IMR-90 (cell line): ENCODE measurements around the gene RPS24. TPM values are rescaled to one million over a fixed set of nuclear protein-coding genes. Genes with fewer than 3 reads are reported as not detected.

Experiments used
- ATAC-seq: fragments of 200-7000 bp; cut with Tn5 transposase; 2 replicates; pipeline ENCODE4 v1.9.1; 2020; ENCODE audit warnings: low read depth, mild to moderate bottlenecking, moderate library complexity
- BruUV-seq: library from RNA; stranded (reverse); fragments of 400-500 nt; replicated peaks from 2 replicates; lab custom pipeline; 2021; lab: Mats Ljungman, UMichigan
- CTCF ChIA-PET: fragments of 300-600 bp; formaldehyde crosslinking; extraction: SDS; loops from one replicate; lab custom pipeline; 2021; ENCODE audit warnings: antibody characterized with exemption; lab: Yijun Ruan, JAX
- POLR2A ChIA-PET: fragments of 300-600 bp; sonication (Branson Sonifier 250); formaldehyde crosslinking; loops from one replicate; lab custom pipeline; 2022; ENCODE audit warnings: antibody characterized with exemption; ENCODE audit not compliant: unreplicated experiment; lab: Charles Lee
- DNase-seq: peaks from one replicate; pipeline ENCODE4 v3.0.0; 2013
- H2AFZ ChIP-seq: replicated peaks from 2 replicates; pipeline ENCODE3; 2013; ENCODE audit warnings: low read length, mild to moderate bottlenecking; ENCODE audit not compliant: poor library complexity
- H2AK5ac ChIP-seq: 2 replicates; pipeline ENCODE4 v1.6.1; 2013; ENCODE audit warnings: low read depth, low read length, inconsistent platforms
- H2AK9ac ChIP-seq: replicated peaks from 2 replicates; pipeline ENCODE3; 2013; ENCODE audit warnings: mild to moderate bottlenecking, low read depth, low read length, moderate library complexity; ENCODE audit not compliant: poor library complexity
- H2BK120ac ChIP-seq: 2 replicates; pipeline ENCODE4 v1.6.1; 2013; ENCODE audit warnings: low read depth, low read length, inconsistent platforms
- H2BK15ac ChIP-seq: 3 replicates; pipeline ENCODE4 v1.6.1; 2013; ENCODE audit warnings: low read depth, low read length, inconsistent platforms
- H2BK20ac ChIP-seq: 2 replicates; pipeline ENCODE4 v1.6.1; 2013; ENCODE audit warnings: low read depth, mild to moderate bottlenecking, inconsistent platforms, low read length, moderate library complexity
- H2BK5ac ChIP-seq: 2 replicates; pipeline ENCODE4 v1.6.1; 2013; ENCODE audit warnings: mild to moderate bottlenecking, low read depth, low read length, inconsistent platforms; ENCODE audit not compliant: poor library complexity, severe bottlenecking
- H3K14ac ChIP-seq: replicated peaks from 2 replicates; pipeline ENCODE4 v1.6.1; 2013; ENCODE audit warnings: low read depth, low read length, inconsistent platforms
- H3K18ac ChIP-seq: 2 replicates; pipeline ENCODE4 v1.6.1; 2013; ENCODE audit warnings: low read depth, low read length, control low read depth
- H3K23ac ChIP-seq: 2 replicates; pipeline ENCODE4 v1.6.1; 2013; ENCODE audit warnings: low read depth, low read length, inconsistent platforms
- H3K27ac ChIP-seq: 2 replicates; pipeline ENCODE4 v1.5.1; 2013; ENCODE audit warnings: mild to moderate bottlenecking, control low read depth, low read length; ENCODE audit not compliant: insufficient read depth
- H3K27me3 ChIP-seq: 2 replicates; pipeline ENCODE4 v1.6.1; 2013; ENCODE audit warnings: low read length; ENCODE audit not compliant: control insufficient read depth, insufficient read depth
- H3K36me3 ChIP-seq: 2 replicates; pipeline ENCODE4 v1.6.1; 2013; ENCODE audit warnings: low read length, mixed read lengths; ENCODE audit not compliant: control insufficient read depth, insufficient read depth
- H3K4ac ChIP-seq: 2 replicates; pipeline ENCODE4 v1.6.1; 2013; ENCODE audit warnings: low read depth, low read length, inconsistent platforms
- H3K4me1 ChIP-seq: 2 replicates; pipeline ENCODE4 v1.6.1; 2013; ENCODE audit warnings: low read length, mixed read lengths; ENCODE audit not compliant: control insufficient read depth, insufficient read depth
- H3K4me2 ChIP-seq: 2 replicates; pipeline ENCODE4 v1.6.1; 2013; ENCODE audit warnings: low read depth, mild to moderate bottlenecking, control low read depth, low read length, moderate library complexity
- H3K4me3 ChIP-seq: 2 replicates; pipeline ENCODE4 v1.5.1; 2013; ENCODE audit warnings: low read depth, mild to moderate bottlenecking, control low read depth, low read length, moderate library complexity; ENCODE audit not compliant: insufficient read depth
- H3K56ac ChIP-seq: 2 replicates; pipeline ENCODE4 v1.6.1; 2013; ENCODE audit warnings: low read length, inconsistent platforms; ENCODE audit not compliant: insufficient read depth; ENCODE audit errors: extremely low read depth
- H3K79me1 ChIP-seq, 2 experiments: 2 replicates each; pipeline ENCODE4 v1.6.1; 2013; ENCODE audit warnings: low read length in 2 of 2, inconsistent platforms in 1 of 2, low read depth in 1 of 2
- H3K9ac ChIP-seq: 2 replicates; pipeline ENCODE4 v1.6.1; 2013; ENCODE audit warnings: low read depth, low read length, control low read depth
- H3K9me1 ChIP-seq: 2 replicates; pipeline ENCODE4 v1.6.1; 2013; ENCODE audit warnings: low read length, inconsistent platforms; ENCODE audit not compliant: insufficient read depth
- H3K9me3 ChIP-seq: 2 replicates; pipeline ENCODE4 v1.6.1; 2013; ENCODE audit warnings: low read length; ENCODE audit not compliant: control insufficient read depth, insufficient read depth
- H4K20me1 ChIP-seq: 2 replicates; pipeline ENCODE4 v1.6.1; 2013; ENCODE audit warnings: low read length, inconsistent platforms; ENCODE audit not compliant: insufficient read depth
- H4K5ac ChIP-seq: 2 replicates; pipeline ENCODE4 v1.6.1; 2013; ENCODE audit warnings: mild to moderate bottlenecking, low read depth, low read length, control low read depth
- H4K8ac ChIP-seq, 2 experiments: 2 replicates each; pipeline ENCODE4 v1.6.1; 2013; ENCODE audit warnings: low read depth in 2 of 2, low read length in 2 of 2, control low read depth in 1 of 2, inconsistent platforms in 1 of 2
- H4K91ac ChIP-seq: 2 replicates; pipeline ENCODE4 v1.6.1; 2013; ENCODE audit warnings: low read depth, low read length, inconsistent platforms; ENCODE audit not compliant: insufficient read depth
- BHLHE40 ChIP-seq: fragments of 150-350 bp; IDR thresholded peaks from 2 replicates; pipeline ENCODE4 v1.6.1; 2016; ENCODE audit warnings: mild to moderate bottlenecking, low read depth, low read length
- CEBPB ChIP-seq: IDR thresholded peaks from 2 replicates; pipeline ENCODE4 v1.6.1; 2012; ENCODE audit warnings: low read depth, low read length, improper control_type of control experiment
- CHD1 ChIP-seq: IDR thresholded peaks from 2 replicates; pipeline ENCODE4 v1.6.1; 2012; ENCODE audit warnings: low read depth, low read length, improper control_type of control experiment
- CTCF ChIP-seq: conservative IDR thresholded peaks from 2 replicates; pipeline ENCODE4 v1.5.1; 2012; ENCODE audit warnings: mild to moderate bottlenecking, low read depth, low read length, improper control_type of control experiment
- ELK1 ChIP-seq: fragments of 150-350 bp; IDR thresholded peaks from 2 replicates; pipeline ENCODE4 v1.6.1; 2016; ENCODE audit warnings: low read depth, mild to moderate bottlenecking, low read length, moderate library complexity, borderline replicate concordance
- FOS ChIP-seq: fragments of 150-350 bp; IDR thresholded peaks from 2 replicates; pipeline ENCODE4 v1.6.1; 2016; ENCODE audit warnings: low read depth, low read length
- MAFK ChIP-seq: IDR thresholded peaks from 2 replicates; pipeline ENCODE4 v1.6.1; 2012; ENCODE audit warnings: low read depth, low read length, improper control_type of control experiment
- MAZ ChIP-seq: IDR thresholded peaks from 2 replicates; pipeline ENCODE4 v1.6.1; 2012; ENCODE audit warnings: low read depth, mild to moderate bottlenecking, low read length, improper control_type of control experiment, moderate library complexity, borderline replicate concordance
- MXI1 ChIP-seq: IDR thresholded peaks from 2 replicates; pipeline ENCODE4 v1.6.1; 2012; ENCODE audit warnings: low read depth, mild to moderate bottlenecking, low read length, moderate library complexity, borderline replicate concordance
- NFE2L2 ChIP-seq: fragments of 150-350 bp; IDR thresholded peaks from 2 replicates; pipeline ENCODE4 v1.6.1; 2016; ENCODE audit warnings: low read depth, mild to moderate bottlenecking, low read length
- POLR2A ChIP-seq: IDR thresholded peaks from 2 replicates; pipeline ENCODE4 v1.6.1; 2012; ENCODE audit warnings: mild to moderate bottlenecking, low read depth, low read length
- RAD21 ChIP-seq: IDR thresholded peaks from 2 replicates; pipeline ENCODE4 v1.6.1; 2012; ENCODE audit warnings: low read length, improper control_type of control experiment
- RCOR1 ChIP-seq: IDR thresholded peaks from 2 replicates; pipeline ENCODE4 v1.6.1; 2012; ENCODE audit warnings: mild to moderate bottlenecking, low read length, improper control_type of control experiment; ENCODE audit not compliant: insufficient replicate concordance
- RFX5 ChIP-seq: IDR thresholded peaks from 2 replicates; pipeline ENCODE4 v1.8.0; 2012; ENCODE audit warnings: low read depth, mild to moderate bottlenecking, low read length, moderate library complexity
- SMC3 ChIP-seq: fragments of 150-350 bp; IDR thresholded peaks from 2 replicates; pipeline ENCODE4 v1.6.1; 2016; ENCODE audit warnings: low read depth, mild to moderate bottlenecking, antibody characterized with exemption, low read length, moderate library complexity
- USF2 ChIP-seq: fragments of 150-350 bp; IDR thresholded peaks from 2 replicates; pipeline ENCODE4 v1.6.1; 2017; ENCODE audit warnings: mild to moderate bottlenecking, antibody characterized with exemption, low read length, low read depth
- WGBS, 2 experiments: methylation state at CpG; one replicate each; pipeline versions ENCODE4 v1.1.5 to v1.1.7; 2013; ENCODE audit warnings: missing lambda C conversion rate in 2 of 2; ENCODE audit not compliant: insufficient read length in 1 of 2; ENCODE audit errors: extremely low coverage in 2 of 2; 5-methylcytosine and 5-hydroxymethylcytosine counted together
- dilution Hi-C: fragments of 300-500 bp; cut with HindIII; formaldehyde crosslinking; loops from one replicate; pipeline ENCODE4 v1.14.3; 2018; ENCODE audit warnings: low sequenced_read_pairs; ENCODE audit not compliant: unreplicated experiment
- in situ Hi-C: fragments of 300-500 bp; cut with MboI; formaldehyde crosslinking; loops from 3 replicates; pipeline ENCODE4 v1.14.3; 2019; ENCODE audit warnings: low sequenced_read_pairs, inconsistent platforms, mixed read lengths
- intact Hi-C: fragments of 100-400 bp; cut with micrococcal nuclease; formaldehyde crosslinking; loops from 2 replicates; pipeline ENCODE4 v1.10.0; 2022
- polyA plus RNA-seq, 3 experiments: library from polyadenylated mRNA; depleted of rRNA; stranded (reverse); fragments of >200 nt; gene quantifications; 2 replicates each; pipeline ENCODE4 v1.2.3, GENCODE V29; 2012; ENCODE audit warnings: low replicate concordance in 1 of 3
- total RNA-seq: library from RNA; depleted of rRNA; stranded (reverse); fragments of >200 nt; gene quantifications from 2 replicates; pipeline ENCODE4 v1.2.3, GENCODE V29; 2012

The RPS24 gene
- total and polyA plus RNA-seq, 2 of the 4 experiments (the other 2 are of a cell fraction) = 1,664 to 4,721 TPM

- no TSS peak for BruUV-seq
- ATAC-seq (no peak), DNase-seq (no peak)
- TF ChIP-seq MXI1 (no peak), CHD1 (no peak), ELK1 (no peak), CEBPB (no peak), CTCF (no peak), RFX5 (no peak), RAD21 (no peak), NFE2L2 (no peak), MAZ (no peak), SMC3 (no peak), POLR2A (no peak), RCOR1 (no peak), BHLHE40 (no peak), USF2 (no peak), FOS (no peak), MAFK (no peak)
- H3K27me3 ChIP-seq = no peaks in the 10 kb centered on the region
- no peak overlapping the region for H3K18ac ChIP-seq
- H3K9ac ChIP-seq = no peak overlapping the region
- H3K14ac ChIP-seq = no peak overlapping the region
- H2AK9ac ChIP-seq = no peak overlapping the region
- H3K36me3 ChIP-seq = peaks cover 60% of the 10 kb centered on the region
- H2BK20ac ChIP-seq = no peak overlapping the region
- H4K5ac ChIP-seq = no peak overlapping the region
- no peak overlapping the region for H4K8ac ChIP-seq
- H3K79me1 ChIP-seq = peaks cover 19 to 36% of the 10 kb centered on the region in 2 experiments
- intact Hi-C loops (loop anchor here (5.0 to 10.0 kb wide), 2 partner anchors 36 to 99 kb away; partner anchors contain the start of gene DLG5), in situ Hi-C loops (loop anchor here (5.0 kb wide), 1 partner anchor 41 kb away; no protein-coding TSS in a partner anchor), dilution Hi-C loops (no loop called here)
- H3K4me1 ChIP-seq = peaks cover 11% of the 10 kb centered on the region
- WGBS, 2 experiments = 100% methylated on average over 2 of the region's 3 CpGs; no CpG with 5 or more reads in 1 of the 2 experiments
- no peak overlapping the region for H2AK5ac ChIP-seq
- ChIA-PET POLR2A (no interaction called here), CTCF (no interaction called here)
- no peak overlapping the region for H3K4me3 ChIP-seq
- no peak overlapping the region for H4K91ac ChIP-seq
- H3K4ac ChIP-seq = no peak overlapping the region
- no peak overlapping the region for H3K23ac ChIP-seq
- no peak overlapping the region for H2BK15ac ChIP-seq
- H3K9me3 ChIP-seq = no peaks in the 10 kb centered on the region
- H2BK120ac ChIP-seq = no peak overlapping the region
- H3K56ac ChIP-seq = no peak overlapping the region
- peaks cover 13% of the 10 kb centered on the region for H3K9me1 ChIP-seq
- no peak overlapping the region for H3K4me2 ChIP-seq
- H3K27ac ChIP-seq = no peak overlapping the region
- no peak overlapping the region for H2AFZ ChIP-seq
- no peaks in the 10 kb centered on the region; the same call in 1 of the 2 replicates for H4K20me1 ChIP-seq
- no peak overlapping the region for H2BK5ac ChIP-seq
These were observed 9.9 kb upstream of the RPS24 start for GRCh38 chr10:78023741-78024140.
